ENCODE measurements around the gene COPS4. TPM values are rescaled to one million over a fixed set of nuclear protein-coding genes. Genes with fewer than 3 reads are reported as not detected.
"Not testable (repeated sequence)": the region's sequence is repeated elsewhere in the genome, so short reads cannot be mapped to it uniquely, and the experiment has no call there.

Gene COPS4
- total RNA-seq, 1 donor from 2014 or later: 92.4 TPM

DNA sequence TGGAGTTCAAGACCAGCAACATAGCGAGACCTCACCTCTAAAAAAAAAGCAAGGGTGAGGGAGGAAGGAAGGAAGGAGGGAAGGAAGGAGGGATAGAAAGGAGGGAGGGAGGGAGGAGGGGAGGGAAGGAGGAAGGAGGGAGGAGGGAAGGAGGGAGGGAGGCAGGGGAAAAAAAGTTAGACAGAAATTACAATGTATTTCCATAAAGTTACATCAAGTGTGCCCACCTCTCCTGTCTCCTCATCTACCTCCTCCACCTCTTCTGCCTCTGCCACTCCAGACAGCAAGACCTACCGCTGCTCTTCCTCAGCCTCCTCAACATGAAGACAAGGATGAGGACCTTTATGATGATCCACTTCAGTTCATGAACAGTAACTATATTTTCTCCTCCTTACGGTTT, 32.7 kb upstream of the COPS4 start:
- TF ChIP-seq EZH2 (IDR thresholded peaks at IDR 0.05) (no peak), EZH2phosphoT487 (IDR thresholded peaks at IDR 0.05) (no peak)
- TF ChIP-seq, protein P1, sequence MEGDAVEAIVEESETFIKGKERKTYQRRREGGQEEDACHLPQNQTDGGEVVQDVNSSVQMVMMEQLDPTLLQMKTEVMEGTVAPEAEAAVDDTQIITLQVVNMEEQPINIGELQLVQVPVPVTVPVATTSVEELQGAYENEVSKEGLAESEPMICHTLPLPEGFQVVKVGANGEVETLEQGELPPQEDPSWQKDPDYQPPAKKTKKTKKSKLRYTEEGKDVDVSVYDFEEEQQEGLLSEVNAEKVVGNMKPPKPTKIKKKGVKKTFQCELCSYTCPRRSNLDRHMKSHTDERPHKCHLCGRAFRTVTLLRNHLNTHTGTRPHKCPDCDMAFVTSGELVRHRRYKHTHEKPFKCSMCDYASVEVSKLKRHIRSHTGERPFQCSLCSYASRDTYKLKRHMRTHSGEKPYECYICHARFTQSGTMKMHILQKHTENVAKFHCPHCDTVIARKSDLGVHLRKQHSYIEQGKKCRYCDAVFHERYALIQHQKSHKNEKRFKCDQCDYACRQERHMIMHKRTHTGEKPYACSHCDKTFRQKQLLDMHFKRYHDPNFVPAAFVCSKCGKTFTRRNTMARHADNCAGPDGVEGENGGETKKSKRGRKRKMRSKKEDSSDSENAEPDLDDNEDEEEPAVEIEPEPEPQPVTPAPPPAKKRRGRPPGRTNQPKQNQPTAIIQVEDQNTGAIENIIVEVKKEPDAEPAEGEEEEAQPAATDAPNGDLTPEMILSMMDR (IDR thresholded peaks at IDR 0.05): no peak
- no peak for DNase-seq (ENCODE audit: low spot score)
- no peak overlapping the region for H3K27ac Mint-ChIP-seq
- Histone ChIP-seq H3F3A (ENCODE audit: low read depth) (no peaks in the 10 kb centered on the region), H3K79me2 (ENCODE audit: low read depth) (peaks cover 57% of the 10 kb centered on the region), H3K36me3 (no peaks in the 10 kb centered on the region), H3K27ac (no peak overlapping the region), H3K9me3 (ENCODE audit: low read depth) (no peaks in the 10 kb centered on the region), H3K4me2 (no peak overlapping the region), H3K27me3 (no peaks in the 10 kb centered on the region), H4K20me1 (ENCODE audit: low read depth) (peaks cover 5% of the 10 kb centered on the region), H3K4me3 (no peak overlapping the region), H3K4me1 (no peaks in the 10 kb centered on the region), H2AFZ (replicated peaks) (no peak overlapping the region), H3K9ac (no peak overlapping the region)
- peaks cover 2% of the 10 kb centered on the region for H3K4me1 Mint-ChIP-seq
- H3K4me3 Mint-ChIP-seq: no peak overlapping the region
- H3K9me3 Mint-ChIP-seq: no peaks in the 10 kb centered on the region
- H3K27me3 Mint-ChIP-seq (ENCODE audit: insufficient read depth, low read depth): peaks cover 2% of the 10 kb centered on the region
- H3K36me3 Mint-ChIP-seq: peaks cover 8% of the 10 kb centered on the region

- H3K36me3 ChIP-seq; H2AFZ ChIP-seq (replicated peaks); H3K4me2 ChIP-seq; H3K4me1 Mint-ChIP-seq; H3K4me3 Mint-ChIP-seq; H3K9me3 ChIP-seq (ENCODE audit: low read depth); H3K4me3 ChIP-seq; H3K27ac ChIP-seq; H3K9ac ChIP-seq; H4K20me1 ChIP-seq (ENCODE audit: low read depth); H3K27me3 ChIP-seq; DNase-seq (ENCODE audit: low spot score); H3F3A ChIP-seq (ENCODE audit: low read depth); H3K4me1 ChIP-seq; H3K27ac Mint-ChIP-seq; H3K9me3 Mint-ChIP-seq; H3K27me3 Mint-ChIP-seq (ENCODE audit: insufficient read depth, low read depth): not testable (repeated sequence)
- peaks cover 11% of the 10 kb centered on the region for H3K36me3 Mint-ChIP-seq
- peaks cover 62% of the 10 kb centered on the region for H3K79me2 ChIP-seq (ENCODE audit: low read depth)
Observed at GRCh38 chr4:83003044-83003791, 31.8 kb upstream of the COPS4 start.

DNA sequence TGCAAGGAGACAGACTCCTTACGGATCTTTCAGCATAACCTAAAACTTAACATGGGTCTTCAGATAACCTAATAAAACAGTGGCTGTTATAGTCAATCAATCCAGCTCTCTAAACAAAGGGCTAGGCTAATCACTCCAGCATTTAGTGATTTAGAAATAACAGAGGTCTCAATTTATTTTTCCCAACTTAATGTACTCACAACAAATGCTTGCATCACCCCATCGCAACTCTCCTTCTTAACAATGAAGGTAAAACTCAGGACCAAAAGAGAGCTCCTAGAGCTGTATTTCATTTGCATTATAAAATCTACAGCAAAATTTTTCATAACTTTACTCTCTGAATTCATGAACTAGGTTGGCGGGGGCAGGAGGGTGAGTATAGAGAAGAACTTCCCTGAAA, 25.5 kb upstream of the COPS4 start:
- peak overlapping the region; percentile 86 for H2AFZ ChIP-seq (replicated peaks)
- H3K9ac ChIP-seq: peak overlapping the region; percentile 79
- no peak for DNase-seq (ENCODE audit: low spot score)
- peaks cover 3% of the 10 kb centered on the region for H3K27me3 Mint-ChIP-seq (ENCODE audit: insufficient read depth, low read depth)
- peaks cover 13% of the 10 kb centered on the region for H3F3A ChIP-seq (ENCODE audit: low read depth)
- TF ChIP-seq EZH2phosphoT487 (IDR thresholded peaks at IDR 0.05) (no peak), EZH2 (IDR thresholded peaks at IDR 0.05) (no peak)
- TF ChIP-seq, protein P1 (IDR thresholded peaks at IDR 0.05): no peak
- H3K27me3 ChIP-seq: peaks cover 15% of the 10 kb centered on the region
- H3K27ac Mint-ChIP-seq: peak overlapping the region; percentile 93
- peak overlapping the region; percentile 88 for H3K4me3 ChIP-seq
- H4K20me1 ChIP-seq (ENCODE audit: low read depth): no peaks in the 10 kb centered on the region
- no peaks in the 10 kb centered on the region for H3K9me3 ChIP-seq (ENCODE audit: low read depth)
- H3K36me3 ChIP-seq: no peaks in the 10 kb centered on the region
- H3K36me3 Mint-ChIP-seq: peaks cover 9% of the 10 kb centered on the region
- no peak overlapping the region for H3K27ac ChIP-seq
- H3K9me3 Mint-ChIP-seq: no peaks in the 10 kb centered on the region
- H3K4me3 Mint-ChIP-seq: peak overlapping the region; percentile 94
- H3K4me1 ChIP-seq: peaks cover 26% of the 10 kb centered on the region
- peaks cover 29% of the 10 kb centered on the region for H3K4me1 Mint-ChIP-seq
- peak overlapping the region; percentile 87 for H3K4me2 ChIP-seq
- H3K79me2 ChIP-seq (ENCODE audit: low read depth): peaks cover 65% of the 10 kb centered on the region

DNA sequence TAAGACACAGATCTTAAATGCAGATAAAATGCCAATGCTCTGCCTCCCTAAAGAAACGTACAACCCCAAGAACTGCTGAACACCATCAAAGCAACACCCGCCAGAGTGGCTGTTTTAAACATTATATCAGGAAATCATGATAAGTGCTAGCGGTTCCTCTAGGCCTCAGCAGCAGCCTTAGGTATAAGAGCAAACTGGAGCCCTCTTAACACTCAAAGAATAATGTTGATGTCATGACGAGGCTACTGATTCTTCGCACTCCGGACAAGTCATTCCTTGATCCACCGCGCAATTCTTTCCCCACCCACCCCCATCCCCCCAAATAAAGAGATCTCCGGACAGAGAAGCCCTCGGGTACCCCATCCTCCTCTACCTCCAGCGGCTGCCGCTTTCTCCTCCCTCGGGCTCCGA, 24.9 kb upstream of the COPS4 start:
- Histone ChIP-seq H3K4me2 (peak overlapping the region; percentile 87), H3F3A (ENCODE audit: low read depth) (peaks cover 13% of the 10 kb centered on the region), H2AFZ (replicated peaks) (peak overlapping the region; percentile 86), H3K27ac (peak overlapping the region; percentile 53), H3K9me3 (ENCODE audit: low read depth) (no peaks in the 10 kb centered on the region), H4K20me1 (ENCODE audit: low read depth) (no peaks in the 10 kb centered on the region), H3K36me3 (no peaks in the 10 kb centered on the region), H3K4me3 (peak overlapping the region; percentile 88), H3K79me2 (ENCODE audit: low read depth) (peaks cover 59% of the 10 kb centered on the region), H3K4me1 (peaks cover 26% of the 10 kb centered on the region), H3K27me3 (peaks cover 15% of the 10 kb centered on the region), H3K9ac (peak overlapping the region; percentile 79)
- peaks cover 29% of the 10 kb centered on the region for H3K4me1 Mint-ChIP-seq
- DNase-seq (ENCODE audit: low spot score): no peak
- H3K9me3 Mint-ChIP-seq: no peaks in the 10 kb centered on the region
- H3K27me3 Mint-ChIP-seq (ENCODE audit: insufficient read depth, low read depth): peaks cover 3% of the 10 kb centered on the region
- peaks cover 9% of the 10 kb centered on the region for H3K36me3 Mint-ChIP-seq
- peak overlapping the region; percentile 94 for H3K4me3 Mint-ChIP-seq
- TF ChIP-seq EZH2 (IDR thresholded peaks at IDR 0.05) (no peak), EZH2phosphoT487 (IDR thresholded peaks at IDR 0.05) (no peak)
- TF ChIP-seq, protein P1 (IDR thresholded peaks at IDR 0.05): no peak
- H3K27ac Mint-ChIP-seq: peak overlapping the region; percentile 93

Data from neural progenitor cell (in vitro differentiated cells).